Breast epithelium (tissue), 4 donors: Measurements from ENCODE around the gene CDH4. TPM values are rescaled to one million over a fixed set of nuclear protein-coding genes. Genes with fewer than 3 reads are reported as not detected.

Experiments used
- DNase-seq, 2 donors: peaks; one replicate each; pipeline ENCODE4 v3.0.0-alpha.2; 2019; ENCODE audit warnings: low spot score in 2 of 2
- H3K27ac ChIP-seq, 2 donors: fragments of 200-600 bp; sonication (generic) in 1 of 2; one replicate each; pipeline ENCODE4 v1.5.1; 2016 to 2019; ENCODE audit warnings: mild to moderate bottlenecking in 1 of 2
- H3K27me3 ChIP-seq, 2 donors: fragments of 200-600 bp; sonication (generic) in 1 of 2; one replicate each; pipeline versions ENCODE4 v1.5.1 to v1.6.0; 2017 to 2019; ENCODE audit warnings: control low read depth in 1 of 2, mild to moderate bottlenecking in 1 of 2
- H3K36me3 ChIP-seq: fragments of 200-600 bp; one replicate; pipeline ENCODE4 v1.5.1; 2019
- H3K4me1 ChIP-seq, 2 donors: fragments of 200-600 bp; sonication (generic); one replicate each; pipeline ENCODE4 v1.5.1; 2016 to 2019; ENCODE audit warnings: control low read depth in 1 of 2
- H3K4me3 ChIP-seq, 3 donors: fragments of 200-600 bp; sonication (generic); 1 replicate in 2 of 3; 2 replicates in 1 of 3; pipeline ENCODE4 v1.5.1; 2016 to 2019; ENCODE audit warnings: mild to moderate bottlenecking in 3 of 3, moderate library complexity in 2 of 3
- H3K9me3 ChIP-seq, 2 donors: fragments of 200-600 bp; sonication (generic) in 1 of 2; one replicate each; pipeline ENCODE4 v1.5.1; 2016 to 2019; ENCODE audit warnings: control low read depth in 1 of 2
- CTCF ChIP-seq, 3 donors: fragments of 450-650 bp; IDR thresholded peaks; one replicate each; pipeline ENCODE4 v1.5.1; 2016 to 2017; ENCODE audit warnings: antibody characterized with exemption in 3 of 3, mild to moderate bottlenecking in 3 of 3, moderate library complexity in 3 of 3
- POLR2A ChIP-seq: fragments of 450-650 bp; IDR thresholded peaks from one replicate; pipeline ENCODE4 v1.6.1; 2016; ENCODE audit warnings: antibody characterized with exemption, mild to moderate bottlenecking, moderate library complexity
- POLR2AphosphoS5 ChIP-seq, 3 donors: sonication (generic); formaldehyde crosslinking; IDR thresholded peaks; one replicate each; pipeline ENCODE4 v1.6.1; 2017; ENCODE audit warnings: antibody characterized with exemption in 3 of 3
- intact Hi-C: fragments of 100-400 bp; cut with DNase I; formaldehyde crosslinking; loops from one replicate; pipeline ENCODE4 v1.15.1; 2023; ENCODE audit warnings: low total_unique reads
- total RNA-seq, 3 donors: library from RNA; depleted of rRNA; stranded (reverse); fragments of >200 nt; gene quantifications; one replicate each; pipeline ENCODE4 v1.1.0, GENCODE V29; 2016

The CDH4 gene
- total RNA-seq, 3 donors from 2014 or later: under 0.01 TPM; not detected in 2

DNA sequence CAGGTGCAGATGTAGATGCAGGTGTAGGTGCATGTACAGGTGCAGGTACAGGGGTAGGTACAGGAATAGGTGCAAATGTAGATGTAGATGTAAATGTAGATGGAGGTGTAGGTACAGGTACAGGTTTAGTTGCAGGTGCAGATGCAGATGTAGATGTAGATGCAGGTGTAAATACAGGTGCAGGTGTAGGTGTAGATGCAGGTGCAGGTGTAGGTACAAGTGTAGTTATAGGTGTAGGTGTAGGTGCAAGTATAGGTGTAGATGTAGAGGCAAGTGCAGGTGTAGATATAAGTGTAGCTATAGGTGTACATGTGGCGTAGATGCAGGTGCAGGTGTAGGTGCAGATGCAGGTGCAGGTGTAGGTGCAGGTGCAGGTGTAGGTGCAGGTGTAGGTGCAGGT is 34.2 kb upstream of the CDH4 start:
- Histone ChIP-seq H3K9me3 (no peaks in the 10 kb centered on the region), H3K36me3 (no peaks in the 10 kb centered on the region), H3K4me1 (no peaks in the 10 kb centered on the region), H3K4me3 (no peak overlapping the region), H3K27me3 (no peaks in the 10 kb centered on the region), H3K27ac (no peak overlapping the region)
- DNase-seq: no peak
- no peak for TF ChIP-seq POLR2A
- TF ChIP-seq CTCF (IDR thresholded peaks at IDR 0.05): no peak
- TF ChIP-seq POLR2AphosphoS5 (IDR thresholded peaks at IDR 0.05): no peak
- intact Hi-C loops: no loop called here

- intact Hi-C loops: no loop called here
- TF ChIP-seq POLR2AphosphoS5 (IDR thresholded peaks at IDR 0.05): no peak
- TF ChIP-seq CTCF (IDR thresholded peaks at IDR 0.05): no peak
- no peak for TF ChIP-seq POLR2A
- no peaks in the 10 kb centered on the region for H3K9me3 ChIP-seq
- H3K4me1 ChIP-seq: no peaks in the 10 kb centered on the region
- no peak overlapping the region for H3K27ac ChIP-seq
- H3K4me3 ChIP-seq: no peak overlapping the region
- no peak for DNase-seq
- peaks cover 0 to 4% of the 10 kb centered on the region in 2 donors for H3K27me3 ChIP-seq
- H3K36me3 ChIP-seq: no peaks in the 10 kb centered on the region
Observed at GRCh38 chr20:61219021-61219431, 33.0 kb upstream of the CDH4 start.

DNA sequence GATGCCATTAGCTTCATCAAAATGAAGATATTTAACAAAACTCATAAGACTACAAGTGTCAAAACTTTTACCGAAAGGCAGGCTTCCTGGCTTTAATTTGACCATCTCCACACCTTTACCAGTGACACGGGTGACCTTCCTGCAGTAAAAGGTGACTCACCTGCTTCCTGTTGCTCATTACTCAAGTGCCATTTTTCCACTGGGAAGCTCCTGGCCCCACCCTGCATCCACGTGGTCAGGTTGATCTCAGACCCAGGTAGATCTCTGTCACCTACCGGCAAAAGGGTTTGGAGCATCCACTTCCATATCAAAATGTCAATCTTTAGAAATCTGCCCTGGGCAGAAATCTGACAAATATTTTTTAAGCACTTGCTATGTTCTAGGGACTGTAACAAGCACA is 31.9 kb upstream of the CDH4 start:
- TF ChIP-seq CTCF (IDR thresholded peaks at IDR 0.05) (no peak), POLR2AphosphoS5 (IDR thresholded peaks at IDR 0.05) (no peak)
- Histone ChIP-seq H3K4me3 (no peak overlapping the region), H3K36me3 (no peaks in the 10 kb centered on the region), H3K9me3 (no peaks in the 10 kb centered on the region), H3K27ac (no peak overlapping the region), H3K27me3 (peaks cover 0 to 8% of the 10 kb centered on the region in 2 donors), H3K4me1 (no peaks in the 10 kb centered on the region)
- no peak for DNase-seq
- intact Hi-C loops: no loop called here

GRCh38 chr20:61220626-61221325 is 31.3 kb upstream of the CDH4 start:
- TF ChIP-seq CTCF (IDR thresholded peaks at IDR 0.05): no peak
- no peak for TF ChIP-seq POLR2A
- TF ChIP-seq POLR2AphosphoS5 (IDR thresholded peaks at IDR 0.05): no peak
- no peaks in the 10 kb centered on the region for H3K36me3 ChIP-seq
- H3K27ac ChIP-seq: no peak overlapping the region
- no peaks in the 10 kb centered on the region for H3K4me1 ChIP-seq
- peaks cover 0 to 8% of the 10 kb centered on the region in 2 donors for H3K27me3 ChIP-seq
- intact Hi-C loops: no loop called here
- H3K9me3 ChIP-seq: no peaks in the 10 kb centered on the region
- no peak overlapping the region for H3K4me3 ChIP-seq
- no peak for DNase-seq

DNA sequence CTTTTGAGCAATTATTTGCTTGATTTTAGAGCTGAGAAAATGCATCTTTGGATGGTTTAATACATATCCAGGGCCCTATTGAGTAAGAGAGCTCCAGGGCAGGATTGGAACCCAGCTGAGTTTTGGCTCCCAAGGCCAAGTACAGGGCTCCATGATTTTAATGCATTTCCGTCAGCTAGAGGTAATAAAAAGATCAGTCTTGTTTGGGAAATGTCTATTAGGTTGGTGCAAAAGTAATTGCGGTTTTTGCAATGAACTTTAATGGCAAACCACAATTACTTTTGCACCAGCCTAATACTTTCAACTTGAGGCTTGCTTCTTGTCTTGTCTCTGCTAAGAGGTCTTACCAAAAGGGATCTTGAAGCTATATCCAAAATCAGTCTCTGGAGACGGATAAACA is 29.4 kb upstream of the CDH4 start:
- H3K36me3 ChIP-seq: no peaks in the 10 kb centered on the region
- TF ChIP-seq POLR2AphosphoS5 (IDR thresholded peaks at IDR 0.05) (no peak), CTCF (IDR thresholded peaks at IDR 0.05) (no peak)
- no peak for DNase-seq
- intact Hi-C loops: no loop called here
- no peaks in the 10 kb centered on the region for H3K9me3 ChIP-seq
- no peak overlapping the region for H3K27ac ChIP-seq
- peaks cover 0 to 8% of the 10 kb centered on the region in 2 donors for H3K27me3 ChIP-seq
- no peak overlapping the region for H3K4me3 ChIP-seq
- no peaks in the 10 kb centered on the region for H3K4me1 ChIP-seq
